Adrenal gland (tissue), 12 donors: ENCODE data around the gene CTRB1. TPM values are rescaled to one million over a fixed set of nuclear protein-coding genes. Genes with fewer than 3 reads are reported as not detected.
"Not testable (repeated sequence)": the region's sequence is repeated elsewhere in the genome, so short reads cannot be mapped to it uniquely, and the experiment has no call there.

Source experiments
- DNase-seq, 7 donors: peaks; one replicate each; pipeline ENCODE4 v3.0.0-alpha.2; 2019 to 2020
- H3K27ac ChIP-seq, 5 donors: fragments of 200-600 bp; sonication (generic) in 4 of 5; 1 replicate in 3 of 5; 2 replicates in 2 of 5; pipeline versions ENCODE4 v1.5.1 to v1.8.0; 2016 to 2020; ENCODE audit warnings: mild to moderate bottlenecking in 1 of 5
- H3K27me3 ChIP-seq: fragments of 200-600 bp; 2 replicates; pipeline ENCODE4 v1.8.0; 2021
- H3K36me3 ChIP-seq, 2 donors: fragments of 200-600 bp; replicated peaks in 1 of 2; 1 replicate in 1 of 2; 2 replicates in 1 of 2; pipeline versions ENCODE4 v1.5.1 to v1.8.0; 2018 to 2022
- H3K4me1 ChIP-seq, 2 donors: fragments of 200-600 bp; replicated peaks in 1 of 2; 1 replicate in 1 of 2; 2 replicates in 1 of 2; pipeline versions ENCODE4 v1.5.1 to v1.8.0; 2018 to 2021
- H3K4me3 ChIP-seq, 4 donors: fragments of 200-600 bp; sonication (generic) in 3 of 4; one replicate each; pipeline ENCODE4 v1.5.1; 2016 to 2018
- H3K9me3 ChIP-seq, 3 donors: fragments of 200-600 bp; sonication (generic) in 1 of 3; replicated peaks in 1 of 3; 1 replicate in 2 of 3; 2 replicates in 1 of 3; pipeline versions ENCODE4 v1.5.1 to v1.8.0; 2016 to 2021
- POLR2A ChIP-seq, 2 donors: fragments of 450-650 bp; IDR thresholded peaks; one replicate each; pipeline ENCODE4 v1.6.1; 2017; ENCODE audit warnings: antibody characterized with exemption in 2 of 2, mild to moderate bottlenecking in 2 of 2, moderate library complexity in 1 of 2
- WGBS, 4 donors: extraction: QIAGEN DNeasy Blood & Tissue Kit in 2 of 4; methylation state at CpG; one replicate each; pipeline versions ENCODE4 v1.1.5 to v1.1.7; 2013 to 2017; 5-methylcytosine and 5-hydroxymethylcytosine counted together
- intact Hi-C, 2 donors: fragments of 100-400 bp; cut with DNase I; formaldehyde crosslinking; loops; one replicate each; pipeline versions ENCODE4 v1.14.1 to v1.15.0; 2022 to 2023
- polyA plus RNA-seq, 3 donors: library from polyadenylated mRNA; stranded (reverse); fragments of 200-250 nt in 2 of 3; fragments of 350-450 nt in 1 of 3; fragmentation: Illumina TruSeq in 1 of 3; extraction: RNeasy Lipid Tissue Mini Kit (QIAGEN cat#74804) in 1 of 3; gene quantifications; one replicate each; pipeline ENCODE4 v1.2.3, GENCODE V29; 2013 to 2014
- total RNA-seq, 9 donors: library from RNA; depleted of rRNA in 4 of 9; stranded (reverse); fragments of >200 nt in 4 of 9; fragments of 120-200 nt in 1 of 9; fragmentation: NEBNext Ultra II Directional in 1 of 9; extraction: Animal tissue kit (Norgen Biotek cat#: 25700) in 1 of 9; gene quantifications; one replicate each; pipeline versions ENCODE4 v1.1.0 to v1.2.4, GENCODE V29; 2013 to 2023
- TF ChIP-seq, protein P1 (sequence below), 6 experiments: fragments of 450-650 bp in 4 of 6; fragments of 200-600 bp in 2 of 6; sonication (generic) in 1 of 6; IDR thresholded peaks; 1 replicate in 5 of 6; 2 replicates in 1 of 6; pipeline versions ENCODE4 v1.5.1 to v1.8.0; 2016 to 2021; ENCODE audit warnings: antibody characterized with exemption in 6 of 6, mild to moderate bottlenecking in 2 of 6, moderate library complexity in 1 of 6
- donor health status: healthy with polysubstance abuse.
- donor health status: Bipolar disorder and iron deficiency.
- donor health status: DM: yes; HTN: yes; CAD: no.
- donor health status: DM: no; HTN: no; CAD: no.
- donor health status: DM: no; HTN: no; CAD: no.
- donor health status: DM: yes; HTN: yes; CAD: no.

Gene CTRB1
- total and polyA plus RNA-seq, 12 donors, result 0.67 to 9.9 (median 2.0) TPM; not detected in 3

DNA sequence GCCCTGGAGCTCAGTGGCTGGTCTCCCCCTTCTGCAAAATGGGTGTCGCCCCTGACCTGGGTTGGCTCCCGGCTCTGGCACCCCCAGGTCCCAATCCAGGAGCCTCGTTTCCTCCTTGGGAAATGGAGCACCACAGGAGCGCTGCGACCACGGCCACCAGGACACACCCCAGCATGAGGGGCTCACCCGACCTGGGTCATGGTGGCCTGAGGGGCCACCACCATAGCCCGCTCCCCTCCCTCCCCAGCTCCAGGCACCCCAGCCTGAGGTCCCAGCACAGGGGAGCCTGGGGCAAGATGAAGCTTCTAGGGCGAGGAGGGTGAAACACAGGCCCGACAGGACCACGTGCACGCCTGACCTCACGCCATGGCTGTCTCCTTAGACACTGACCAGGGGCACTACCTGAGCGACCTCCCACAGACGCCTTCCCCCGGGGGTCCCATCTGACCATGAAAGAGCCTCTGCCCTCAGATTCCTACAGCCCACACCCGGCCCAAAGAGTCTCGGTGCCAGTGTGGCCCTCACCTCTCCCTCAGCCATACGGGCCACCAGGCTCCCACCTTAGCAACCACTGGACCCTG is 20.8 kb downstream of the CTRB1 start:
- Histone ChIP-seq H3K27me3 (no peaks in the 10 kb centered on the region), H3K4me3 (no peak overlapping the region), H3K4me1 (peaks cover 27 to 43% of the 10 kb centered on the region in 2 donors), H3K36me3 (peaks cover 0 to 32% of the 10 kb centered on the region in 2 donors), H3K27ac (peak overlapping the region in 4 of 5 donors; percentile 68 to 95 (median 88)), H3K9me3 (no peaks in the 10 kb centered on the region)
- TF ChIP-seq, protein P1, sequence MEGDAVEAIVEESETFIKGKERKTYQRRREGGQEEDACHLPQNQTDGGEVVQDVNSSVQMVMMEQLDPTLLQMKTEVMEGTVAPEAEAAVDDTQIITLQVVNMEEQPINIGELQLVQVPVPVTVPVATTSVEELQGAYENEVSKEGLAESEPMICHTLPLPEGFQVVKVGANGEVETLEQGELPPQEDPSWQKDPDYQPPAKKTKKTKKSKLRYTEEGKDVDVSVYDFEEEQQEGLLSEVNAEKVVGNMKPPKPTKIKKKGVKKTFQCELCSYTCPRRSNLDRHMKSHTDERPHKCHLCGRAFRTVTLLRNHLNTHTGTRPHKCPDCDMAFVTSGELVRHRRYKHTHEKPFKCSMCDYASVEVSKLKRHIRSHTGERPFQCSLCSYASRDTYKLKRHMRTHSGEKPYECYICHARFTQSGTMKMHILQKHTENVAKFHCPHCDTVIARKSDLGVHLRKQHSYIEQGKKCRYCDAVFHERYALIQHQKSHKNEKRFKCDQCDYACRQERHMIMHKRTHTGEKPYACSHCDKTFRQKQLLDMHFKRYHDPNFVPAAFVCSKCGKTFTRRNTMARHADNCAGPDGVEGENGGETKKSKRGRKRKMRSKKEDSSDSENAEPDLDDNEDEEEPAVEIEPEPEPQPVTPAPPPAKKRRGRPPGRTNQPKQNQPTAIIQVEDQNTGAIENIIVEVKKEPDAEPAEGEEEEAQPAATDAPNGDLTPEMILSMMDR (IDR thresholded peaks at IDR 0.05), result no peak
- TF ChIP-seq POLR2A (IDR thresholded peaks at IDR 0.05), result no peak
- no peak for DNase-seq
- WGBS, 4 donors, result 85 to 87% (median 86%) methylated on average over 9 to 19 of the region's 19 CpGs
- intact Hi-C loops, result loop anchor here (5.0 kb wide), 2 partner anchors 148 to 158 kb away; no protein-coding TSS in a partner anchor

DNA sequence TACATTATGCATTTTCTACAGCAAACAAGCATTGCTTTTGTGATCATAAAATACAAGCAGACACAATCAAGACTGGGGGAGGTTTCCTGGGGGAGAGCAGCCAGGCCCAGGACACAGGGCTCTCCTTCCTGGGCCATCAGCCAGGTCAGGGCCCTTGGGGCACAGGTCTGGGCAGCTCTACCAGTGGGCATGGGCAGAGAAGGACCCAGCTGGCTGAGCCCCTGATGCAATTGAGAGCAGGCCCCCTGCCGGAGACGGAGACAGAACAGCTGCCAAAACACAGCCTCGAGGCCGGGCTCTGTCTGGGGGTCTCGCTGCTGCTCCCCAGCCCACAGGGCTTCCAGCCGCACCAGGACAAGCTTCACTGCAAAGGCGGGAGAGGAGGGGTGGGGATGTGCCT is 21.8 kb downstream of the CTRB1 start:
- 72 to 82% (median 78%) methylated on average over 5 to 7 of the region's 7 CpGs; no CpG with 5 or more reads in 1 of the 4 donors for WGBS, 4 donors
- H3K27me3 ChIP-seq, H3K9me3 ChIP-seq, H3K4me3 ChIP-seq, intact Hi-C loops, DNase-seq: not testable (repeated sequence)
- peak overlapping the region in 1 of 5 donors; percentile 4 for H3K27ac ChIP-seq
- H3K4me1 ChIP-seq, result peaks cover 35 to 53% of the 10 kb centered on the region in 2 donors
- peaks cover 0 to 22% of the 10 kb centered on the region in 2 donors for H3K36me3 ChIP-seq

DNA sequence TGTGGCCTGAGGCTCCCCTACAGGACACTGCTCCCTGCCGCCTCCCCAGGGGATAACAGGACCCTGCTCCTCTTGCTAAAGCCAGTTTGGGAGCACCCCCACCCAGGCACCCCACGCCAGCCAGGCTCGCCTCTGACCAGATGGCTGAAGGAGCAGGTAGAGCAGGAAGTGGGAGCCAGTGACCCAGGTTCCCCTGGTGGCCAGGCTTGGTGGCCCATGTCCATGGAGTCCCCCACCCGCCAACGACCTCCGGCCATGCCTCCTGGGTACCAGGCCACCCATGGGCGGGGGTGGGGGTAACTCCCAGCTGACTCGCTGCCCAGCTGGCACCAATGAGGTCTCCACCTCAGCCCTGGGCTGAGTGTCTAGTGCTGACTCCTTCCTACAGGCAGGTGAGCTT is 22.6 kb downstream of the CTRB1 start:
- H3K27ac ChIP-seq, result no peak overlapping the region
- no peaks in the 10 kb centered on the region for H3K9me3 ChIP-seq
- no peak for DNase-seq
- TF ChIP-seq, protein P1 (IDR thresholded peaks at IDR 0.05), result no peak
- TF ChIP-seq POLR2A (IDR thresholded peaks at IDR 0.05), result no peak
- no peaks in the 10 kb centered on the region for H3K27me3 ChIP-seq
- no peak overlapping the region for H3K4me3 ChIP-seq
- peaks cover 38 to 61% of the 10 kb centered on the region in 2 donors for H3K4me1 ChIP-seq
- WGBS, 4 donors, result 76 to 100% (median 82%) methylated on average over 3 to 8 of the region's 8 CpGs
- H3K36me3 ChIP-seq, result peaks cover 0 to 21% of the 10 kb centered on the region in 2 donors
- intact Hi-C loops, result no loop called here

DNA sequence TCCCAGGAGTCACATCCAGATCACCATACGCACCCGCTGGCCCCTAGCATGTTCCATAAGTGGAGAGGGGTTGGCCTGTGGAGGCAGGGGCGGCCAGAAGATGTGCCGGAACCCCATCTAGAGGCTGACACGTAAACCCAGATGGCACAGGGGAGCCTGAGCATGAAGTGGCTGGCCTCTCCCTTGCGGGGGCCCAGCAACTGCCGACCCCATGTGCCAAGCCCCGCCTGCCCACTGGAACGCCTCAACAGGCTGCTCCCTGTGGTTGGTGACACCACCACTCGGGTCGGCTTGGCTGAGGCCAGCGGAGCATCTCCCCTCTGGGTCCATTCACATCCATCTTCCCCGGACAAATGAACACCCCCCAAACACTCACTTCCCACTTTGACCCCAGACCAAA is 23.2 kb downstream of the CTRB1 start:
- no peaks in the 10 kb centered on the region for H3K27me3 ChIP-seq
- peak overlapping the region in 1 of 5 donors; percentile 16 for H3K27ac ChIP-seq
- 91 to 95% (median 92%) methylated on average over 11 to 13 of the region's 13 CpGs for WGBS, 4 donors
- DNase-seq, result no peak
- peaks cover 0 to 21% of the 10 kb centered on the region in 2 donors for H3K36me3 ChIP-seq
- H3K4me1 ChIP-seq, result peaks cover 38 to 66% of the 10 kb centered on the region in 2 donors
- intact Hi-C loops, result no loop called here
- no peak overlapping the region for H3K4me3 ChIP-seq
- no peaks in the 10 kb centered on the region for H3K9me3 ChIP-seq
- TF ChIP-seq, protein P1 (IDR thresholded peaks at IDR 0.05), result no peak
- no peak for TF ChIP-seq POLR2A (IDR thresholded peaks at IDR 0.05)

DNA sequence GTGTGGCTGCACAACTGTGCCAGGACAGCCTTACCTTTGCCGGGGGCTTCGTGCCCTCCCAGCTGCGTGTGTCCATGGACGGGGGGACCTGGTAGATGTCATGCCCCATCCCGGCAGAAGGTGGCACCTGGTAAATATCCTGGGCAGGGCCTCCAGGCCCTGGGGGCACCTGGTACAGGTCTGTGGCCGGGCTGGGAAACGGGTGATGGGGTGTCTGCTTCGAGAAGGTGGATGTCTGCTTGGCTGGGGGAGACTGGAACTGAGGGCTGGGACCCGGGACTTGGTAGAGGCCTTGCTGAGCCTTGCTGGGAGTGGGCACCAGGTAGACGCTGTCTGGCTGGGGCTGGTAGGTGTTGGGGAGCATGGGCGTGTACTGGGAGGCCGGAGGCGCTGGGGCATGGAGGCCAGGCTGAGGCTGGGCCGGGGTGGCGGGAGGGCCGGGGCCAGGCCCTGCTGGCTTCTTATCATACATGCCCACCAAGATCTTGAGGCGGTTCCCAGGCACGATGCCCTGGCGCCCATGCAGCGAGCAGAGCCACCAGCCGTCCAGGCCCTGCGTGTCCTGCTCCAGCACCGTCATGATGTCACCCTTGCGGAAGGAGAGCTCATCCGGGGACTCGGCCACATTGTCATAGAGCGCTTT is 23.8 kb downstream of the CTRB1 start:
- Histone ChIP-seq H3K36me3 (peaks cover 0 to 21% of the 10 kb centered on the region in 2 donors), H3K27ac (peak overlapping the region in 1 of 5 donors; percentile 16), H3K4me1 (peaks cover 38 to 68% of the 10 kb centered on the region in 2 donors)
- H3K4me3 ChIP-seq, H3K9me3 ChIP-seq, intact Hi-C loops, H3K27me3 ChIP-seq: not testable (repeated sequence)
- peak in 1 of 7 donors; percentile 6 for DNase-seq
- 89 to 96% (median 92%) methylated on average over 12 to 27 of the region's 27 CpGs for WGBS, 4 donors
